Measurements from ENCODE around the gene AP1B1. TPM values are rescaled to one million over a fixed set of nuclear protein-coding genes. Genes with fewer than 3 reads are reported as not detected.

Gene AP1B1
- total and polyA plus RNA-seq, 2 of the 8 experiments (the other 6 are each of a cell fraction or from before 2014, with no cell fraction given), result 64.2 to 86.8 TPM

GRCh38 chr22:29325785-29326315 lies 62.5 kb downstream of the AP1B1 start (continued):
- TF ChIP-seq, protein P1, sequence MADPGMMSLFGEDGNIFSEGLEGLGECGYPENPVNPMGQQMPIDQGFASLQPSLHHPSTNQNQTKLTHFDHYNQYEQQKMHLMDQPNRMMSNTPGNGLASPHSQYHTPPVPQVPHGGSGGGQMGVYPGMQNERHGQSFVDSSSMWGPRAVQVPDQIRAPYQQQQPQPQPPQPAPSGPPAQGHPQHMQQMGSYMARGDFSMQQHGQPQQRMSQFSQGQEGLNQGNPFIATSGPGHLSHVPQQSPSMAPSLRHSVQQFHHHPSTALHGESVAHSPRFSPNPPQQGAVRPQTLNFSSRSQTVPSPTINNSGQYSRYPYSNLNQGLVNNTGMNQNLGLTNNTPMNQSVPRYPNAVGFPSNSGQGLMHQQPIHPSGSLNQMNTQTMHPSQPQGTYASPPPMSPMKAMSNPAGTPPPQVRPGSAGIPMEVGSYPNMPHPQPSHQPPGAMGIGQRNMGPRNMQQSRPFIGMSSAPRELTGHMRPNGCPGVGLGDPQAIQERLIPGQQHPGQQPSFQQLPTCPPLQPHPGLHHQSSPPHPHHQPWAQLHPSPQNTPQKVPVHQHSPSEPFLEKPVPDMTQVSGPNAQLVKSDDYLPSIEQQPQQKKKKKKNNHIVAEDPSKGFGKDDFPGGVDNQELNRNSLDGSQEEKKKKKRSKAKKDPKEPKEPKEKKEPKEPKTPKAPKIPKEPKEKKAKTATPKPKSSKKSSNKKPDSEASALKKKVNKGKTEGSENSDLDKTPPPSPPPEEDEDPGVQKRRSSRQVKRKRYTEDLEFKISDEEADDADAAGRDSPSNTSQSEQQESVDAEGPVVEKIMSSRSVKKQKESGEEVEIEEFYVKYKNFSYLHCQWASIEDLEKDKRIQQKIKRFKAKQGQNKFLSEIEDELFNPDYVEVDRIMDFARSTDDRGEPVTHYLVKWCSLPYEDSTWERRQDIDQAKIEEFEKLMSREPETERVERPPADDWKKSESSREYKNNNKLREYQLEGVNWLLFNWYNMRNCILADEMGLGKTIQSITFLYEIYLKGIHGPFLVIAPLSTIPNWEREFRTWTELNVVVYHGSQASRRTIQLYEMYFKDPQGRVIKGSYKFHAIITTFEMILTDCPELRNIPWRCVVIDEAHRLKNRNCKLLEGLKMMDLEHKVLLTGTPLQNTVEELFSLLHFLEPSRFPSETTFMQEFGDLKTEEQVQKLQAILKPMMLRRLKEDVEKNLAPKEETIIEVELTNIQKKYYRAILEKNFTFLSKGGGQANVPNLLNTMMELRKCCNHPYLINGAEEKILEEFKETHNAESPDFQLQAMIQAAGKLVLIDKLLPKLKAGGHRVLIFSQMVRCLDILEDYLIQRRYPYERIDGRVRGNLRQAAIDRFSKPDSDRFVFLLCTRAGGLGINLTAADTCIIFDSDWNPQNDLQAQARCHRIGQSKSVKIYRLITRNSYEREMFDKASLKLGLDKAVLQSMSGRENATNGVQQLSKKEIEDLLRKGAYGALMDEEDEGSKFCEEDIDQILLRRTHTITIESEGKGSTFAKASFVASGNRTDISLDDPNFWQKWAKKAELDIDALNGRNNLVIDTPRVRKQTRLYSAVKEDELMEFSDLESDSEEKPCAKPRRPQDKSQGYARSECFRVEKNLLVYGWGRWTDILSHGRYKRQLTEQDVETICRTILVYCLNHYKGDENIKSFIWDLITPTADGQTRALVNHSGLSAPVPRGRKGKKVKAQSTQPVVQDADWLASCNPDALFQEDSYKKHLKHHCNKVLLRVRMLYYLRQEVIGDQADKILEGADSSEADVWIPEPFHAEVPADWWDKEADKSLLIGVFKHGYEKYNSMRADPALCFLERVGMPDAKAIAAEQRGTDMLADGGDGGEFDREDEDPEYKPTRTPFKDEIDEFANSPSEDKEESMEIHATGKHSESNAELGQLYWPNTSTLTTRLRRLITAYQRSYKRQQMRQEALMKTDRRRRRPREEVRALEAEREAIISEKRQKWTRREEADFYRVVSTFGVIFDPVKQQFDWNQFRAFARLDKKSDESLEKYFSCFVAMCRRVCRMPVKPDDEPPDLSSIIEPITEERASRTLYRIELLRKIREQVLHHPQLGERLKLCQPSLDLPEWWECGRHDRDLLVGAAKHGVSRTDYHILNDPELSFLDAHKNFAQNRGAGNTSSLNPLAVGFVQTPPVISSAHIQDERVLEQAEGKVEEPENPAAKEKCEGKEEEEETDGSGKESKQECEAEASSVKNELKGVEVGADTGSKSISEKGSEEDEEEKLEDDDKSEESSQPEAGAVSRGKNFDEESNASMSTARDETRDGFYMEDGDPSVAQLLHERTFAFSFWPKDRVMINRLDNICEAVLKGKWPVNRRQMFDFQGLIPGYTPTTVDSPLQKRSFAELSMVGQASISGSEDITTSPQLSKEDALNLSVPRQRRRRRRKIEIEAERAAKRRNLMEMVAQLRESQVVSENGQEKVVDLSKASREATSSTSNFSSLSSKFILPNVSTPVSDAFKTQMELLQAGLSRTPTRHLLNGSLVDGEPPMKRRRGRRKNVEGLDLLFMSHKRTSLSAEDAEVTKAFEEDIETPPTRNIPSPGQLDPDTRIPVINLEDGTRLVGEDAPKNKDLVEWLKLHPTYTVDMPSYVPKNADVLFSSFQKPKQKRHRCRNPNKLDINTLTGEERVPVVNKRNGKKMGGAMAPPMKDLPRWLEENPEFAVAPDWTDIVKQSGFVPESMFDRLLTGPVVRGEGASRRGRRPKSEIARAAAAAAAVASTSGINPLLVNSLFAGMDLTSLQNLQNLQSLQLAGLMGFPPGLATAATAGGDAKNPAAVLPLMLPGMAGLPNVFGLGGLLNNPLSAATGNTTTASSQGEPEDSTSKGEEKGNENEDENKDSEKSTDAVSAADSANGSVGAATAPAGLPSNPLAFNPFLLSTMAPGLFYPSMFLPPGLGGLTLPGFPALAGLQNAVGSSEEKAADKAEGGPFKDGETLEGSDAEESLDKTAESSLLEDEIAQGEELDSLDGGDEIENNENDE (IDR thresholded peaks at IDR 0.05; ENCODE audit: insufficient replicate concordance, low read length), result no peak
- TF ChIP-seq E2F6 (IDR thresholded peaks at IDR 0.05) (no peak), CTBP2 (IDR thresholded peaks at IDR 0.05; ENCODE audit: borderline replicate concordance, insufficient read depth, insufficient read length, low read length) (no peak), SRF (IDR thresholded peaks at IDR 0.05; ENCODE audit: low read depth, low read length) (no peak), TEAD4 (IDR thresholded peaks at IDR 0.05; ENCODE audit: low read depth, low read length) (no peak), CEBPB (IDR thresholded peaks at IDR 0.05; ENCODE audit: low read depth, low read length) (no peak), PHF8 (conservative IDR thresholded peaks at IDR 0.05; ENCODE audit: low read depth, low read length) (no peak), EP300 (IDR thresholded peaks at IDR 0.05; ENCODE audit: borderline replicate concordance in 1 of 2, low read depth in 2 of 2, low read length in 2 of 2) (no peak), SIX5 (IDR thresholded peaks at IDR 0.05; ENCODE audit: low read depth, low read length) (no peak), RNF2 (IDR thresholded peaks at IDR 0.05; ENCODE audit: borderline replicate concordance, low read depth, low read length, missing control alignments, poor library complexity, severe bottlenecking) (no peak)

All from H1 (cell line).